ENCODE data around the gene ITGB1BP1. TPM values are rescaled to one million over a fixed set of nuclear protein-coding genes. Genes with fewer than 3 reads are reported as not detected.

Gene ITGB1BP1
- total and polyA plus RNA-seq, 10 of the 15 experiments (the other 5 are each of a cell fraction or from before 2014, with no cell fraction given): 50.2 to 273 (median 97.2) TPM

DNA sequence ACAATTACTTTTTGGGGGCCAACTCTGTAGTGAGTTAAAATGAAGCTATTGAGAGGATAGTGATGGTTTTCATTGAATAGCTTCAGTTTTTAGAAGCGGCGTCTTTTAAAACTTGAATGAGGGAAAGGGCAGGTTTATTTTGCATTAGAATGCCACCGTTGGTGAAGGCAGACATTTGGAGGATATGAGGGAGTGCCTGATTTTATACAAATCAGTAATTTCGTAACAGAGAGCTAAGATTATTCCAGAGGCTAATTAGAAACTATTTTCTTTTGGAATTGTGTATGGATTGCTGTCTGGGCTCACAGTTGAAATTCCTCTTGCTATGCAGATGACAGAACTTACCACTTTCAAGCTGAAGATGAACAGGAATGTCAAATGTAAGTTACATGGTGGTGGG lies 67.6 kb downstream of the ITGB1BP1 start:
- Histone ChIP-seq H3K4me2 (ENCODE audit: control insufficient read depth, insufficient read depth) (no peak overlapping the region), H4K20me1 (ENCODE audit: control insufficient read depth, insufficient read depth) (no peaks in the 10 kb centered on the region), H3K9me3 (replicated peaks; ENCODE audit: control insufficient read depth, insufficient read depth, low read length) (no peaks in the 10 kb centered on the region), H3K4me3 (no peak overlapping the region), H3K4me1 (ENCODE audit: control insufficient read depth, insufficient read depth, low read length) (no peaks in the 10 kb centered on the region), H3K79me2 (ENCODE audit: control insufficient read depth, insufficient read depth, low read length) (no peaks in the 10 kb centered on the region), H3K36me3 (ENCODE audit: control insufficient read depth in 2 of 2, insufficient read depth in 2 of 2, low read length in 1 of 2) (no peaks in the 10 kb centered on the region), H3K27ac (ENCODE audit: control insufficient read depth, insufficient read depth) (no peak overlapping the region), H3K9ac (ENCODE audit: control insufficient read depth, insufficient read depth, low read length) (no peak overlapping the region), H3K27me3 (replicated peaks in 1 of 2; ENCODE audit: control insufficient read depth in 2 of 2, insufficient read depth in 2 of 2, low read length in 1 of 2) (peaks cover 3 to 14% of the 10 kb centered on the region in 2 experiments; a peak in 3 of 4 replicates), H2AFZ (ENCODE audit: control insufficient read depth, low read depth, low read length) (no peak overlapping the region)
- intact Hi-C loops (cut with micrococcal nuclease; ENCODE audit: unreplicated experiment): no loop called here
- ATAC-seq (no peak), FAIRE-seq (no peak), DNase-seq (ENCODE audit: low read depth, low spot score) (no peak)
- WGBS (ENCODE audit: insufficient coverage, insufficient replicate concordance, low lambda C conversion rate, missing lambda C conversion rate): 42% methylated on average over 4 of the region's 4 CpGs
- no peak for TF ChIP-seq MYB (IDR thresholded peaks at IDR 0.05; ENCODE audit: borderline replicate concordance, low read depth, low read length)
- TF ChIP-seq, protein P1, sequence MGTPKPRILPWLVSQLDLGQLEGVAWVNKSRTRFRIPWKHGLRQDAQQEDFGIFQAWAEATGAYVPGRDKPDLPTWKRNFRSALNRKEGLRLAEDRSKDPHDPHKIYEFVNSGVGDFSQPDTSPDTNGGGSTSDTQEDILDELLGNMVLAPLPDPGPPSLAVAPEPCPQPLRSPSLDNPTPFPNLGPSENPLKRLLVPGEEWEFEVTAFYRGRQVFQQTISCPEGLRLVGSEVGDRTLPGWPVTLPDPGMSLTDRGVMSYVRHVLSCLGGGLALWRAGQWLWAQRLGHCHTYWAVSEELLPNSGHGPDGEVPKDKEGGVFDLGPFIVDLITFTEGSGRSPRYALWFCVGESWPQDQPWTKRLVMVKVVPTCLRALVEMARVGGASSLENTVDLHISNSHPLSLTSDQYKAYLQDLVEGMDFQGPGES (IDR thresholded peaks at IDR 0.05): no peak
- TF ChIP-seq PAX8 (IDR thresholded peaks at IDR 0.05): no peak
- TF ChIP-seq, protein P2, sequence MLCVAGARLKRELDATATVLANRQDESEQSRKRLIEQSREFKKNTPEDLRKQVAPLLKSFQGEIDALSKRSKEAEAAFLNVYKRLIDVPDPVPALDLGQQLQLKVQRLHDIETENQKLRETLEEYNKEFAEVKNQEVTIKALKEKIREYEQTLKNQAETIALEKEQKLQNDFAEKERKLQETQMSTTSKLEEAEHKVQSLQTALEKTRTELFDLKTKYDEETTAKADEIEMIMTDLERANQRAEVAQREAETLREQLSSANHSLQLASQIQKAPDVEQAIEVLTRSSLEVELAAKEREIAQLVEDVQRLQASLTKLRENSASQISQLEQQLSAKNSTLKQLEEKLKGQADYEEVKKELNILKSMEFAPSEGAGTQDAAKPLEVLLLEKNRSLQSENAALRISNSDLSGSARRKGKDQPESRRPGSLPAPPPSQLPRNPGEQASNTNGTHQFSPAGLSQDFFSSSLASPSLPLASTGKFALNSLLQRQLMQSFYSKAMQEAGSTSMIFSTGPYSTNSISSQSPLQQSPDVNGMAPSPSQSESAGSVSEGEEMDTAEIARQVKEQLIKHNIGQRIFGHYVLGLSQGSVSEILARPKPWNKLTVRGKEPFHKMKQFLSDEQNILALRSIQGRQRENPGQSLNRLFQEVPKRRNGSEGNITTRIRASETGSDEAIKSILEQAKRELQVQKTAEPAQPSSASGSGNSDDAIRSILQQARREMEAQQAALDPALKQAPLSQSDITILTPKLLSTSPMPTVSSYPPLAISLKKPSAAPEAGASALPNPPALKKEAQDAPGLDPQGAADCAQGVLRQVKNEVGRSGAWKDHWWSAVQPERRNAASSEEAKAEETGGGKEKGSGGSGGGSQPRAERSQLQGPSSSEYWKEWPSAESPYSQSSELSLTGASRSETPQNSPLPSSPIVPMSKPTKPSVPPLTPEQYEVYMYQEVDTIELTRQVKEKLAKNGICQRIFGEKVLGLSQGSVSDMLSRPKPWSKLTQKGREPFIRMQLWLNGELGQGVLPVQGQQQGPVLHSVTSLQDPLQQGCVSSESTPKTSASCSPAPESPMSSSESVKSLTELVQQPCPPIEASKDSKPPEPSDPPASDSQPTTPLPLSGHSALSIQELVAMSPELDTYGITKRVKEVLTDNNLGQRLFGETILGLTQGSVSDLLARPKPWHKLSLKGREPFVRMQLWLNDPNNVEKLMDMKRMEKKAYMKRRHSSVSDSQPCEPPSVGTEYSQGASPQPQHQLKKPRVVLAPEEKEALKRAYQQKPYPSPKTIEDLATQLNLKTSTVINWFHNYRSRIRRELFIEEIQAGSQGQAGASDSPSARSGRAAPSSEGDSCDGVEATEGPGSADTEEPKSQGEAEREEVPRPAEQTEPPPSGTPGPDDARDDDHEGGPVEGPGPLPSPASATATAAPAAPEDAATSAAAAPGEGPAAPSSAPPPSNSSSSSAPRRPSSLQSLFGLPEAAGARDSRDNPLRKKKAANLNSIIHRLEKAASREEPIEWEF (IDR thresholded peaks at IDR 0.05; ENCODE audit: insufficient replicate concordance, low read depth, low read length): no peak
- TF ChIP-seq, protein P3, sequence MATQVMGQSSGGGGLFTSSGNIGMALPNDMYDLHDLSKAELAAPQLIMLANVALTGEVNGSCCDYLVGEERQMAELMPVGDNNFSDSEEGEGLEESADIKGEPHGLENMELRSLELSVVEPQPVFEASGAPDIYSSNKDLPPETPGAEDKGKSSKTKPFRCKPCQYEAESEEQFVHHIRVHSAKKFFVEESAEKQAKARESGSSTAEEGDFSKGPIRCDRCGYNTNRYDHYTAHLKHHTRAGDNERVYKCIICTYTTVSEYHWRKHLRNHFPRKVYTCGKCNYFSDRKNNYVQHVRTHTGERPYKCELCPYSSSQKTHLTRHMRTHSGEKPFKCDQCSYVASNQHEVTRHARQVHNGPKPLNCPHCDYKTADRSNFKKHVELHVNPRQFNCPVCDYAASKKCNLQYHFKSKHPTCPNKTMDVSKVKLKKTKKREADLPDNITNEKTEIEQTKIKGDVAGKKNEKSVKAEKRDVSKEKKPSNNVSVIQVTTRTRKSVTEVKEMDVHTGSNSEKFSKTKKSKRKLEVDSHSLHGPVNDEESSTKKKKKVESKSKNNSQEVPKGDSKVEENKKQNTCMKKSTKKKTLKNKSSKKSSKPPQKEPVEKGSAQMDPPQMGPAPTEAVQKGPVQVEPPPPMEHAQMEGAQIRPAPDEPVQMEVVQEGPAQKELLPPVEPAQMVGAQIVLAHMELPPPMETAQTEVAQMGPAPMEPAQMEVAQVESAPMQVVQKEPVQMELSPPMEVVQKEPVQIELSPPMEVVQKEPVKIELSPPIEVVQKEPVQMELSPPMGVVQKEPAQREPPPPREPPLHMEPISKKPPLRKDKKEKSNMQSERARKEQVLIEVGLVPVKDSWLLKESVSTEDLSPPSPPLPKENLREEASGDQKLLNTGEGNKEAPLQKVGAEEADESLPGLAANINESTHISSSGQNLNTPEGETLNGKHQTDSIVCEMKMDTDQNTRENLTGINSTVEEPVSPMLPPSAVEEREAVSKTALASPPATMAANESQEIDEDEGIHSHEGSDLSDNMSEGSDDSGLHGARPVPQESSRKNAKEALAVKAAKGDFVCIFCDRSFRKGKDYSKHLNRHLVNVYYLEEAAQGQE (IDR thresholded peaks at IDR 0.05; ENCODE audit: low read depth, low read length): no peak
- TF ChIP-seq IRF4 (IDR thresholded peaks at IDR 0.05; ENCODE audit: low read depth, low read length): no peak
- TF ChIP-seq, protein P4, sequence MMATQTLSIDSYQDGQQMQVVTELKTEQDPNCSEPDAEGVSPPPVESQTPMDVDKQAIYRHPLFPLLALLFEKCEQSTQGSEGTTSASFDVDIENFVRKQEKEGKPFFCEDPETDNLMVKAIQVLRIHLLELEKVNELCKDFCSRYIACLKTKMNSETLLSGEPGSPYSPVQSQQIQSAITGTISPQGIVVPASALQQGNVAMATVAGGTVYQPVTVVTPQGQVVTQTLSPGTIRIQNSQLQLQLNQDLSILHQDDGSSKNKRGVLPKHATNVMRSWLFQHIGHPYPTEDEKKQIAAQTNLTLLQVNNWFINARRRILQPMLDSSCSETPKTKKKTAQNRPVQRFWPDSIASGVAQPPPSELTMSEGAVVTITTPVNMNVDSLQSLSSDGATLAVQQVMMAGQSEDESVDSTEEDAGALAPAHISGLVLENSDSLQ (IDR thresholded peaks at IDR 0.05): no peak
- RAD21 ChIA-PET (ENCODE audit: unreplicated experiment): no interaction called here
- POLR2A ChIA-PET: interaction anchor here (0.5 kb wide), 1 partner anchor 22 kb away, joined by 3 read pairs; no protein-coding TSS in a partner anchor
- CTCF ChIA-PET: interaction anchor here (0.6 to 1.1 kb wide), 3 partner anchors 9 to 263 kb away, joined by 3 to 5 read pairs (median 3); no protein-coding TSS in a partner anchor
- in situ Hi-C loops (cut with MboI): no loop called here
- SMC1A ChIA-PET (ENCODE audit: uncharacterized antibody, unreplicated experiment): no interaction called here
- no TSS peak for BruUV-seq (replicated peaks)

Data from GM12878 (cell line).